ENCODE data around the gene PFAS.
"Not testable (repeated sequence)": the region's sequence is repeated elsewhere in the genome, so short reads cannot be mapped to it uniquely, and the experiment has no call there.

Gene PFAS

DNA sequence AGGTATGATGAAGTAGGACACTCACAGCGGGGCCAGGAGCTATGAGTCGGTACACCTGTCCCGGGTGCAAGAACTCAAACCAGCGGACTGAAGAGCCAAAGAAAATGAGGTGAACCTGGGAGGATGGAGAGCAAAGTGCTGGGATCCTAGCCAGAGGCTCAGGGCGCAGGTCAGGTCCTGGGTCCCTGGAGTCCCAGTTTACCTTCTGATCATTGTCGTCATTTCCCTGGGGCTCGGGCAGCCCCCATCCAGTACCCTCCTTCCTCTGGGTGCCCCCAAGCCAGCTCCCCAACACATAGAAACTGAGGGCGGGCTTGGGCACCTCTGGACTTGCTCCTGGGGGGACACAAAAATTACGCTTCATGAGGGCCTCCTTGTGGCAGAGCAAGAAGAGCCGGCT, 17.4 kb upstream of the PFAS start:
- no peak for DNase-seq

DNA sequence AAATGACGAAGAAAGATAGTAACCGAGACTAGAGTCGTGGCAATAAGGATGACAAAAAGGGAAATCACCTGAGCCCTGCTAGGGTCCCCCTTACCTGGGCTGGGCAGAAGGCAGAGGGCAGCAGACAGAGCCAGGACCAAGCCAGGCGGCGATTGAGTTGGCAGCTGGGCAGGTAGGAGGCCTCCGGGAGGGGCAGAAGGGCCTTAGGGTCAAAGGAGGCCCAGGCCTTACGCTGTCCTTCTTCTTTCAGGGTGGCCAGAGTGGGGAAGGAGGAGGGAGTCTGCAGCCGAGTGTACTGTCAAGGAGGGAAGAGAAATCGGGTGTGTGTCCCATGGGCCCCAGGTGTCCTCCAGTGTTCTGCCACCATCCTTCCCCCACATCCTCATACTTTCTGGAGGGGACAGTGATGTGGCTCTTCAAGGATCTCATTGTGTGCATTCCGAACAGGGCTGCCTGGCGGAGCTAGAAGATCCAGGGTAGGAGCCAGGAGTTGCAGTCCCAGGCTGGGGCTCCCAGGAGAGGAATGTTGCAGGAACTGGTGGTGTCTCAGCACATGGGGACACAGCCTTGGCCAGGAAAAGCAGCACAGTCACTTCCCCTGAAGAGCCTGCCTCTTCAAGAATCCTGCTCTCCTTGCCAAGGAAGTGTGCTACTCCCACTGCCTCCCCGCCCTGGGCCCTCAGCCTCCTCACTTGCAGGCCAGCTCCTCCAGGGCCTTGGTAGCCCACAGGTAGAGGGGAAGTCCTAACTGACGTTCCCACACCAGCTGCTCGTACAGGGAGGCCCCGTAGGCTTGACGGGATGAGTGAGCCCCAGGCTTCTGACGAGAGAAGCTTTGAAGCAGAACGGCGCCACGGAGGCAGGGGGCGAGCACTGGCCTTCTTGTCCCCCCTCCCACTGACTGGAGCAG, 14.5 kb upstream of the PFAS start:
- DNase-seq = no peak

DNA sequence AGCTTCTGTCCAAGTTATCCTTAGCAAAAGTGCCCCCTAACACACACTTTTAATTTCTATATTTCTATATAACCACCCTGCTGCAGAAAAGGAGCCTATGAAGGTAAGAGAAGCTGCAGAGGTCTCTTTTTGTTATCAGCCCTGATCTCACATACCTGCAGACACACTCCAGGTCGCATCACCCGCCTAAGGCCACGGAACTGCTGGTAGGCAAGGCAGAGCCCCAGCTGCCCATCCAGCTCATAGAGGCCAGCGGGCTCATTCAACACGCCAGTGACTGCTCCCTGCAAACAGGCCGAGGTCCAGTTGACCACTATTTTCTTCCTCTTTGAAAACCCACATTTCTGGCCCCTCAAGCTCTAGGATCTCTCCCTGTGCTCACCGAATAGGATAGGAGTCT, 13.4 kb upstream of the PFAS start:
- DNase-seq = no peak

DNA sequence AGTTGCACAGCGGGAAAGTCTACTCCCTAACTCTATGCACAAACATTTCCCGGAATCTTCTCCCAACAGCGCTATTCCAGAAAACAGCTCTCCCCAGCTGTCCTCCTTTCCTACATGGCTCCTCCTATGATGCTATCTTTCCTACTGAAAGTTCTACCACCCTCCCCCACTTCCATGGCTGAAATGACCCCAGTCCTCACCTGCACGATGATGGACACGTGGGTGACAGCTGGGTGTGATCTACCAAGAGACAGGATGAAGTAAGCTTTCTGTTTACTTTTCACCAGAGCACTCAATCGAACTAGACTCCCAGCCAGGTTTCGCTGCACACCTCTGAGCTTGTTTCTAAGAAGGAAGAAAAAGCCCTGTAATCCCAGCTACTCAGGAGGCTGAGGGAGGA, 11.9 kb upstream of the PFAS start:
- no peak for DNase-seq

DNA sequence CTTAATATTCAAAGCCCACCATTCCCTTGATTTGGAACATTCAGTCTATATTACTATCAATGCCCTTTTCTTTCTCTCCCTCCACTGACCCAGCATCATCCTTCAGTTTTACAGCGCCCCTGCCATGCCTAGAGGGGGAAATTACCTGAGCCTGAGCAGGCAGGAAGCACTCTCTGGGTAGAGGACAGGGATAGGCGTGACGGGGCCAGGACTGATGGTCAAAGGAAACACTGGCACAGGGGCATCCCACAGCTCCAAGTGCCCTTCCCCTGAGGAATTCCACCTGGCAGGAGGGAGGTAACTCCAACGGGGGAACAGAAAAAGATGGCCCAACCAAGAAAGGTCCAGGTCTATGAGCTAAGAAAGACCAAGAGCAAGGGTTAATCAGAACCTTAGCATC, 11.2 kb upstream of the PFAS start:
- no peak for DNase-seq

DNA sequence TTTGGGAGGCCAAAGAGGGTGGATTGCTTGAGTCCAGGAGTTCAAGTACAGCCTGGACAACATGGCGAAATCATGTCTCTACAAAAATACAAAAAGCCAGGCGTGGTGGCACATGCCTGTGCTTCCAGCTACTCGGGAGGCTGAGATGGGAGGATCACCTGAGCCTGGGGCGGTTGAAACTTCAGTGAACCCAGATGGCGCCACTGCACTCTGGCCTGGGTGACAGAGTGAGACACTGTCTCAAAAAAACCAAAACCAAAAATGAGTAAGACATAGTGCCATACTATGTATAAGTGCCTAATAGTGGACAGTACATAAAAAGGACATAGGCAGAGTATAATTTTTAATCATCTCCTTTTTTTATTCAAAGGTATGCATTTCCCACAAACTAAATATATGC, 5.3 kb upstream of the PFAS start:
- DNase-seq = no peak

DNA sequence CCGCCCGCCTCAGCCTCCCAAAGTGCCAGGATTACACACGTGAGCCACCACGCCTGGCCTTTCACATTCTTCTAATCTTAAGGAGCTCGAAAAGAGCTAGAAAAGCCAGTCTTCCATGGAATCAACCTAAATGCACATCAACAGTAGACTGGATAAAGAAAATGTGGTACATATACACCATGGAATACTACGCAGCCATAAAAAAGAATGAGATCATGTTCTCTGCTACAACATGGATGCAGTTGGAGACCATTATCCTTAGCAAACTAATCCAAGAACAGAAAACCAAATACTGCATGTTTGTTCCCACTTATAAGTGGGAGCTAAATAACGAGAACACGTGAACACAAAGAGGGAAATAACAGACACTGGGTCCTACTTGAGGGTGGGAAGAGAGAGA, 4.3 kb upstream of the PFAS start:
- DNase-seq = no peak

DNA sequence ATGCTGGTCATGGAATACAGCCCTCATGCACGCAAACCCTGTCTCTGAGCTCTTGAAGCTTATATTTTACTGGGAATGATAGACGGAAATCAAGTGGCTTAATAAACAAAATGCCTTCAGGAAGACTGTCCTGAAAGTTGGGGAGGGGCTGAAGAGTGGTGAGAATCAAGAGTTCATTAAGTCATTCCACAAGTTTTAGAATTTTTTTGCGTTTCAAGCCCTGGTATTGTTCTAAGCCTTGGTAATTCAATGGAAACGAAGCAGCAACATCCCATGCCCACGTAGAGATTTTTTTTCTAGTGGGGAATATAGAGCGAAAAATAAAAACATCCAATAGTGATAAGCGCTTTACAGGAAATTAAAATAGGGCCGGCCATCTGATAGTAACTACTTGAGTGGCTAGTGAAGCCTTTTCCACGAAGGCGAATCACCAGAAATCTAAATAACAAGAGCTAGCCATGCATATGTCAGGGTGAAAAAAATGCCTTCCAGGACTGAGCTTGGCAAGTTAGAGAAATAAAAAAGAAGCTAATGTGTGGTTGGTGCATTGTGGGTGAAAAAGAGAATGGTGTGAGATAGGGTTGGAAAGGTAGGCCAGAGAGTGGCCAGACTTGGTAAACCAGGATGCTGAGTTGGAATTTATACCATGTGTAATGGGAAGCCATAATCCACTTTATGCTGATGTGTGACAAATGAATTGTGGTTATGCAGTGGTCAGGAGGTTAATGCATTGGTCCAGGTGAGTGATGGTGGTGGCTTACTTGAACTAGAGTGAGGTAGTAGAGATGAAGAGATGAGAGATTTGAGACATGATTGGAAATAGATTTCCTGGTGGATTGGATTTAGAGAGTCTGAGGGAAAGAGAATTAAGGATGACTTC, 772 bp downstream of the PFAS start:
- no peak for DNase-seq

DNA sequence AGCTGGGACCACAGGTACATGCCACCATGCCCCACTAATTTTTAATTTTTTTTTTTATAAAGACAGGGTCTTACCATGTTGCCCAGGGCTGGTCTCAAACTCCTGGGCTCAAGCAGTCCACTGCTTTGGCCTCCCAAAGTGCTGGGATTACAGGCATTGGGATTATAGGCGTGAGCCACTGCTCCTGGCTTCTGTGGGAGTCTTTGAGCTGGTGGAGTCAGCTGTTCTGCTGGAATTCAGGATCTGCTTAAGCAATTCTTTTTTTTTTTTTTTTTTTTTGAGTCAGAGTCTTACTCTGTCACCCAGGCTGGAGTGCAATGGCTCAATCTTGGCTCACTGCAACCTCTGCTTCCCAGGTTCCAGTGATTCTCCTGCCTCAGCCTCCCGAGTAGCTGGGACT, 2.3 kb downstream of the PFAS start:
- DNase-seq = not testable (repeated sequence)

DNA sequence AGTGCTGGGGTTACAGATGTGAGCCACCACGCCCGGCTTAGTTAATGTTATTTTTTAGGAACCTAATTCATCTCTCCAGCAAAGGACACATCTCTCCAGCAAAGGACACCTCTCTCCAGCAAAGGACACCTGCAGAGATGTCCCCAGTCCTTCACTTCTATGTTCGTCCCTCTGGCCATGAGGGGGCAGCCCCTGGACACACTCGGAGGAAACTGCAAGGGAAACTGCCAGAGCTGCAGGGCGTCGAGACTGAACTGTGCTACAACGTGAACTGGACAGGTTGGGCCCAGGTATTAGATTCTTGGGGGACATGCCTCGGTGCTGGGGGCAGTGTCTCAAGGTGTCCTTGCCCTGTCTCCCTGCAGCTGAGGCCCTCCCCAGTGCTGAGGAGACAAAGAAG, 4.7 kb downstream of the PFAS start:
- no peak for DNase-seq

DNA sequence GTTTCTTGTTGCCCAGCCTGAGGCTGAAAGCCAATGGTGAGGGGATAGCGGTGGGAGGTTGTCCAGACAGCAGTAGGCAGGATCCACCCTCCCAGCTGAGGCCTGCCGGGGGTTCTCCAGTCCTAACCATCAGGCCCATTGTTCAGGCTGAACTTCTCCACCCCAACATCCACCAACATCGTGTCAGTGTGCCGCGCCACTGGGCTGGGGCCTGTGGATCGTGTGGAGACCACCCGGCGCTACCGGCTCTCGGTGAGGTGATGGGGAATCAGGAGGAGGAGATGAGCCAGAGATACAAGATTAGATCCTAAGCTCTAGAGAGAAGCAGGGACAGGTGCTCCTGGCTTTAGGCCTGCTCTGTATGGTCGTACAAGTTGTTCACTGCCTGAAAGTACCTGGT, 5.8 kb downstream of the PFAS start:
- DNase-seq = no peak

DNA sequence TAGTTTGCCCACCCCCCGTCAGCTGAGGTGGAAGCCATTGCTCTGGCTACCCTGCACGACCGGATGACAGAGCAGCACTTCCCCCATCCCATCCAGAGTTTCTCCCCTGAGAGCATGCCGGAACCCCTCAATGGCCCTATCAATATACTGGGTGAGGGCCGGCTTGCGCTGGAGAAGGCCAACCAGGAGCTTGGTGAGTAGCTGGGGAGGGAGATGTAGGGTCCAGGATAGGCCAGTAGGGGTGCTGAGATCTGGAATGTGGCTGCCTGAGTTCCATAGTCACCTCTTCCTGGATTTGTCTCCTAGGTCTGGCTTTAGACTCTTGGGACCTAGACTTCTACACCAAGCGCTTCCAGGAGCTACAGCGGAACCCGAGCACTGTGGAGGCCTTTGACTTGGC, 6.4 kb downstream of the PFAS start:
- DNase-seq = no peak

DNA sequence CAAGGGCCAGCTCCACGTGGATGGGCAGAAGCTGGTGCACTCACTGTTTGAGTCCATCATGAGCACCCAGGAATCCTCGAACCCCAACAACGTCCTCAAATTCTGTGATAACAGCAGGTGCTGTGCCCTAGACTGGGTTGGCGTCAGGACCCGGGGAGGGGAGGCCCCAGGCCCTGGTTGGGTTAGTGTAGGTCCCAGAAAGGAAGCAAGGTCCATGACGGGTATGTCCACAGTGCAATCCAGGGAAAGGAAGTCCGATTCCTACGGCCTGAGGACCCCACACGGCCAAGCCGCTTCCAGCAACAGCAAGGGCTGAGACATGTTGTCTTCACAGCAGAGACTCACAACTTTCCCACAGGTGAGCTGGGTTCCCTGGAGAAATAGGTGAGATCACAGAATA, 7.2 kb downstream of the PFAS start:
- DNase-seq = no peak

DNA sequence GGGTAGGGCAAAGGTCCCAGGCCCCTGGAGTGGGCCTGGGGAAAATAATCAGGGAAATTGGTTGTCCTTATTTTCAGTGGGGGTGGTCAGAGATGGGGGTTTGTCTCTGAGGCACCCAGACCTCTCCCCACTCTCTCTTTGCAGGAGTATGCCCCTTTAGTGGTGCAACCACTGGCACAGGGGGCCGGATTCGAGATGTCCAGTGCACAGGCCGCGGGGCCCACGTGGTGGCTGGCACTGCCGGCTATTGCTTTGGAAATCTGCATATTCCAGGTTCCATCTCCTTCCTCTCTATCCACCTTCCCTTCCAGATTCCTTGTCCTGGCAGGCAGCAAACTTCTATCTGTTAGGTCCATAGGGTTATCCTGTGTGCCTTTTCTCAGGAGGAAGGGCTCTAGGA, 7.6 kb downstream of the PFAS start:
- DNase-seq = no peak

DNA sequence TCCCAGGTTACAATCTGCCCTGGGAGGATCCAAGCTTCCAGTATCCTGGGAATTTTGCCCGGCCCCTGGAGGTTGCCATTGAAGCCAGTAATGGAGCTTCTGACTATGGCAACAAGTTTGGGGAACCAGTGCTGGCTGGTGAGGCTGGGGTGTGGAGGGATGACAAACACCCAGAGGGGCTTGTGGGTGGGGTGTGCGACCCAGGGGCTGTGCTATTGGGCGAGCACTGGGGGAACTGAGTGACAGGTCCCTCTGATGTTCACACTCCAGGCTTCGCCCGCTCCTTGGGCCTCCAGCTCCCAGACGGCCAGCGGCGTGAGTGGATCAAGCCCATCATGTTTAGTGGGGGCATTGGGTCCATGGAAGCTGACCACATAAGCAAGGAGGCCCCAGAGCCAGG, 8.7 kb downstream of the PFAS start:
- DNase-seq = no peak

DNA sequence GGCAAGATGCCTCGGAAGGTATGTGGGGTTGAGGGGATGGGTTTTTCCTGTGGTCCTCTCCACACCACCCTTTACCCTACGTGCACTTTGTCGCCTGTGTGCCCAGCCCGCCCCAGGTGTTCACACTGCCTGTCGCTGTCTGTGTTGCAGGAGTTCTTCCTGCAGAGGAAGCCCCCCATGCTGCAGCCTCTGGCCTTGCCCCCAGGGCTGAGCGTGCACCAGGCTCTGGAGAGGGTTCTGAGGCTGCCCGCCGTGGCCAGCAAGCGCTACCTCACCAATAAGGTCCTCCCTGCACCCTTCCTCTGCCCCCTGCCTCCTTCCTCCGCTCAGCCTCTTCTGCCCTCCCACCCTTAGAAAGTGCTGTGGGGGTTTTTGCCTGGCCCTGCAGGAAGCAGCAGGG, 15.2 kb downstream of the PFAS start:
- no peak for DNase-seq

DNA sequence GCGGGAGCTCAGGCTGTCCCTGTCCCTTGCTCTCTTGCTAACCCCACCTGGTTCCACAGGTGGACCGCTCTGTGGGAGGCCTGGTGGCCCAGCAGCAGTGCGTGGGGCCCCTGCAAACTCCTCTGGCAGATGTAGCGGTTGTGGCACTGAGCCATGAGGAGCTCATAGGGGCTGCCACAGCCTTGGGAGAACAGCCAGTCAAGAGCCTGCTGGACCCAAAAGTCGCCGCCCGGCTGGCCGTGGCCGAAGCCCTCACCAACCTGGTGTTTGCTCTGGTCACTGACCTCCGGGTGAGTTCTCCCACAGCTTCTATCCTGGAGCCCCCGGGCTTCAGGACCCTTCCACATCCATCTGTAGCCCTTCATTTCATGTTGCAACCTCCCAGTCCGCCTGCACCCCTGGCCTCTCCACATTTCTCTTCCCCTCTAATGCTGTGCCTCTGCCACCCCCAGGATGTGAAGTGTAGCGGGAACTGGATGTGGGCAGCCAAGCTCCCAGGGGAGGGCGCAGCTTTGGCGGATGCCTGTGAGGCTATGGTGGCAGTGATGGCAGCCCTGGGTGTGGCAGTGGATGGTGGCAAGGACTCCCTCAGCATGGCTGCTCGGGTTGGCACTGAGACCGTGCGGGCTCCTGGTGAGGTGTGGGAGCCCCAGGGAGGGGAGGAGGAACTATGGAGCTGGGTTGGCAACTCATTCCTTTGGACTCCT, 15.9 kb downstream of the PFAS start:
- DNase-seq = no peak

DNA sequence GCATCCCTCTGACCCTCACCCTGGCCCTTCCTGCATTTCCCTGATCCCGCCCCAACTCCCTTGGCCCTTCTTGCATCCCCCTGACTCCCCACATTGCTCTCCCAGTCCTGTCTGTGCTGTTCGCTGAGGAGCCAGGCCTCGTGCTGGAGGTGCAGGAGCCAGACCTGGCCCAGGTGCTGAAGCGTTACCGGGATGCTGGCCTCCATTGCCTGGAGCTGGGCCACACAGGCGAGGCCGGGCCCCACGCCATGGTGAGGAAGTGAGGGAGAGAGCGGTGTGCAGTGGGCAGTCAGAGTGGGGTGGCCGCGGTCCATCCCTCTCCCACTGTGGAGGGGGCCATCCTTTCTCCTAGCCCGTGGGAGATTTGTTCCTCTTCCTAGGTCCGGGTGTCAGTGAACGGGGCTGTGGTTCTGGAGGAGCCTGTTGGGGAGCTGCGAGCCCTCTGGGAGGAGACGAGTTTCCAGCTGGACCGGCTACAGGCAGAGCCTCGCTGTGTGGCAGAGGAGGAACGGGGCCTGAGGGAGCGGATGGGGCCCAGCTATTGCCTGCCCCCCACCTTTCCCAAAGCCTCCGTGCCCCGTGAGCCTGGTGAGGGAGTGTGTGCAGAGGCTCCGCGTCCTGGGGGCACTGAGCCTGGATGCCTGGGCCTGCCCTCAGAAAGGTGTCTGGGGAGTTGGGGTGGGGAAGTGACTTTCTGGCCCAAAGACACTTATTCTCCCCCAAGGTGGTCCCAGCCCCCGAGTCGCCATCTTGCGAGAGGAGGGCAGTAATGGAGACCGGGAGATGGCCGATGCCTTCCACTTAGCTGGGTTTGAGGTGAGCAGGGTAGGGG, 17.8 kb downstream of the PFAS start:
- DNase-seq = no peak

DNA sequence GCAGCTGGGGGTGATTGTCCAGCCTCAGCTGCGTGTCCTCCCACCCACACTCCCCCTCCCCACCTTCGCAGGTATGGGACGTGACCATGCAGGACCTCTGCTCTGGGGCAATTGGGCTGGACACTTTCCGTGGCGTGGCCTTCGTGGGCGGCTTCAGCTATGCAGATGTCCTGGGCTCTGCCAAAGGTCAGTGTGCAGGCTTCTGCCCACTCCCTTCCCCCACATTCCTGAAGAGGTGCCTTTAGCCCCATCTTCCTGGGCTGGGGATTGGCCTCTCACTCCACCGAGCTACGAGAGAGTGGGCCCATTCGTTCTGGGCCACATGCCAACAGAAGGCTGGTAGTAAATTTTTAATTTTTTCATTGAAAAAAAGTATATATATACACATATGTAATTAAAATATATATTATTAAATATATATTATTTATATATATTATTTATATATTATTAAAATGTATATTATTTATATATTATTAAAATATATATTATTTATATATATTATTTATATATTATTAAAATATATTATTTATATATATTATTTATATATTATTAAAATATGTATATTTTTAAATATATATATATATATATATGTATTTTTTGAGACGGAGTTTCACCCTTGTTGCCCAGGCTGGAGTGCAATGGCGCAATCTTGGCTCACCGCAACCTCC, 18.5 kb downstream of the PFAS start:
- no peak for DNase-seq

DNA sequence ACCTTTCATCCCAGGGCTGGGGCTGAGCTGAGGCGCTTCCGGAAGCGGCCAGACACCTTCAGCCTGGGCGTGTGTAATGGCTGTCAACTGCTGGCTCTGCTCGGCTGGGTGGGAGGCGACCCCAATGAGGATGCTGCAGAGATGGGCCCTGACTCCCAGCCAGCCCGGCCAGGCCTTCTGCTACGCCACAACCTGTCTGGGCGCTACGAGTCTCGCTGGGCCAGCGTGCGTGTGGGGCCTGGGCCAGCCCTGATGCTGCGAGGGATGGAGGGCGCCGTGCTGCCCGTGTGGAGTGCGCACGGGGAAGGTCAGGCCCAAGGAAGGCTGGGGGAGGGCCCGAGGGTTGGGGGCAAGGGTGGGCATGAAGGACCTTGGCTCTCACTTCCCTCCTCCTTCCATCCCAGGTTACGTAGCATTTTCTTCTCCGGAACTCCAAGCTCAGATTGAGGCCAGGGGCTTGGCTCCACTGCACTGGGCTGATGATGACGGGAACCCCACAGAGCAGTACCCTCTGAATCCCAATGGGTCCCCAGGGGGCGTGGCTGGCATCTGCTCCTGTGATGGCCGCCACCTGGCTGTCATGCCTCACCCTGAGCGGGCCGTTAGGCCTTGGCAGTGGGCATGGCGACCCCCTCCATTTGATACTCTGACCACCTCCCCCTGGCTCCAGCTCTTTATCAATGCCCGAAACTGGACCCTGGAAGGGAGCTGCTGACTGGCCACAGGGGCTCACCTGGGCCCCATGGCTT, 19.6 kb downstream of the PFAS start:
- no peak for DNase-seq

DNA sequence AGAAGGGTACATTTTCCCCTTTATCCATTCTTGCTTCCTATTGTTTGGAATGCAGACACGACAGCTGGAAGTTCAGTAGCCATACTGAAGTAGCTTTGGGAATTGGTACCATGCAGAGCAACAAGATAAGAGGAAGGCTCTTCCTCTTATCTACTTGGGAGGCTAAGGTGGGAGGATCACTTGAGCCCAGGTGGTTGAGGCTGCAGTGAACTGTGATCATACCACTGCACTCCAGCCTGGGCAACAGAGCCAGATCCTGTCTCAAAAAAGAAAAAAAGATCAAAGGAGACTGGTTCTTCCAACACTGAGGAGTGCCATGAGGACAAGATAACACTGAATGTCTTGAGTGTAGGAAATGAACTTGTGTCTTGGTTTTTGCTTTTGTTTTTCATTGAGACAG, 23.3 kb downstream of the PFAS start:
- no peak for DNase-seq

Data from NCI-H2081 treated with DMSO at 0.1 percent for 48 hours (cell line).